WI38 (cell line): ENCODE results near the gene SEC14L2.
A peak's percentile ranks its signal among the peaks of the same experiment; 100 is the strongest.

Source experiments
- H3K4me3 ChIP-seq: 2 replicates; pipeline ENCODE4 v1.5.1; 2011; ENCODE audit warnings: low read depth, mild to moderate bottlenecking, control low read depth, low read length
- TF ChIP-seq, protein P1 (sequence below): IDR thresholded peaks from 2 replicates; pipeline ENCODE4 v1.5.1; 2012; ENCODE audit warnings: low read depth, mild to moderate bottlenecking, control low read depth, low read length

The SEC14L2 gene

DNA sequence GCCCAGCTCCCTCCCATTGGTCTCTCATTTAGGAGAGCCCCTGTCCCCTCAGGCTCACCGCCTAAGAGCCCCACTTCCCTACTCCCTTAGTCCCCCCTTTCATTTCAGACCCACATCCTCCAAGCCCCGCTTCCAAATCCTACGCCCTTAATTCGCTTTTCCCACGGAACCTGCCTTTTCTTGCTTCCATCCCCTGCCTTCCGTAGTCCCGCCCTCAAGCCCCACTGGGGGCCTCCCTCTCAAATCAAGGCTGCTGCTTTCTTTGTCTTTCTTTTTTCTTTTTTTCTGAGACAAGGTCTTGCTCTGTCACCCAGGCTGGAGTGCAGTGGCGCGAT is 39.6 kb upstream of the SEC14L2 start:
- H3K4me3 ChIP-seq: peak overlapping the region; percentile 96
- TF ChIP-seq, protein P1, sequence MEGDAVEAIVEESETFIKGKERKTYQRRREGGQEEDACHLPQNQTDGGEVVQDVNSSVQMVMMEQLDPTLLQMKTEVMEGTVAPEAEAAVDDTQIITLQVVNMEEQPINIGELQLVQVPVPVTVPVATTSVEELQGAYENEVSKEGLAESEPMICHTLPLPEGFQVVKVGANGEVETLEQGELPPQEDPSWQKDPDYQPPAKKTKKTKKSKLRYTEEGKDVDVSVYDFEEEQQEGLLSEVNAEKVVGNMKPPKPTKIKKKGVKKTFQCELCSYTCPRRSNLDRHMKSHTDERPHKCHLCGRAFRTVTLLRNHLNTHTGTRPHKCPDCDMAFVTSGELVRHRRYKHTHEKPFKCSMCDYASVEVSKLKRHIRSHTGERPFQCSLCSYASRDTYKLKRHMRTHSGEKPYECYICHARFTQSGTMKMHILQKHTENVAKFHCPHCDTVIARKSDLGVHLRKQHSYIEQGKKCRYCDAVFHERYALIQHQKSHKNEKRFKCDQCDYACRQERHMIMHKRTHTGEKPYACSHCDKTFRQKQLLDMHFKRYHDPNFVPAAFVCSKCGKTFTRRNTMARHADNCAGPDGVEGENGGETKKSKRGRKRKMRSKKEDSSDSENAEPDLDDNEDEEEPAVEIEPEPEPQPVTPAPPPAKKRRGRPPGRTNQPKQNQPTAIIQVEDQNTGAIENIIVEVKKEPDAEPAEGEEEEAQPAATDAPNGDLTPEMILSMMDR: no peak

DNA sequence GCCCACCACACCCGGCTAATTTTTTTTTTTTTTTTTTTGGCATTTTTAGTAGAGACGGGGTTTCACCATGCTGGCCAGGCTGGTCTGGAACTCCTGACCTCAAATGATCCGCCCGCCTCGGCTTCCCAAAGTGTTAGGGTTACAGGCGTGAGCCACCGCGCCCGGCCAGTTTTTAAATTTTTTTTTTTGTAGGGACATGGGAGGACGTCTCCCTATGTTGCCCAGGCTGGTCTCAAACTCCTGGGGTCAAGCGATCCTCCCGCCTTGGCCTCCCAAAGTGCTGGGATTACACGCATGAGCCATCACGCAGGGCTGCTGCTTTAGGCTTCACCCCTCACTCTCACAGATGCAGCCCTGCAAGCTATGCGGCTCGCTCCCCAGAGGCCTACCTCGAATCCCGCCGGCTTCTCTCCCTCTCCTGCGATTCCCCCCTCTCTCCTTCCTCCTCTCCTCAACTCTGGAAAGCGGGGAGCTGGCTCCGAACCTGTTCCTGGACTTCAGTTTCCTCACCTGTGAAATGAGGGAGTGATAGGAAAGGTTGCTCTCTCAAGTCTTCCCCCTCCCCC is 39.1 kb upstream of the SEC14L2 start:
- TF ChIP-seq, protein P1: no peak
- H3K4me3 ChIP-seq: peak overlapping the region; percentile 96; the same call in 1 of the 2 replicates

DNA sequence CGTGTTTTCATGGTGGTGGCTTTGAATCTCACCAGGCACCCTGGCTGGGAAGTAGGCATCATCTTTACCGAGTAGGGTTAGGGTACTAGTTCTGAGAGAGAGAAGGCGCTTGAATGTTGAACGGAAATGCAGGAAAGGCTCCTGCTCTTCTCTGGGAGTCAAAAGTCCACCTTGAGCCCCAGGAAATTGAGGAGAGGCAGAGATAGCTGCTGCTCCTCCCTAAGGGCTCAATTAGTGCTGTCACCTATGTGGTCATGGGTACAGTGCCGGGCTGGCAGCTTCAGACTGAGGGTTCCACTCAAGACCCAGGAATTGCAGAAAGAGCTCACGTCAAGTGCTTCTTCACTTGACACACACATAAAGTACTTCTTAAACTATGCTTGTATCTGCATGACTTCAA is 38.3 kb upstream of the SEC14L2 start:
- H3K4me3 ChIP-seq: no peak overlapping the region
- TF ChIP-seq, protein P1: no peak

DNA sequence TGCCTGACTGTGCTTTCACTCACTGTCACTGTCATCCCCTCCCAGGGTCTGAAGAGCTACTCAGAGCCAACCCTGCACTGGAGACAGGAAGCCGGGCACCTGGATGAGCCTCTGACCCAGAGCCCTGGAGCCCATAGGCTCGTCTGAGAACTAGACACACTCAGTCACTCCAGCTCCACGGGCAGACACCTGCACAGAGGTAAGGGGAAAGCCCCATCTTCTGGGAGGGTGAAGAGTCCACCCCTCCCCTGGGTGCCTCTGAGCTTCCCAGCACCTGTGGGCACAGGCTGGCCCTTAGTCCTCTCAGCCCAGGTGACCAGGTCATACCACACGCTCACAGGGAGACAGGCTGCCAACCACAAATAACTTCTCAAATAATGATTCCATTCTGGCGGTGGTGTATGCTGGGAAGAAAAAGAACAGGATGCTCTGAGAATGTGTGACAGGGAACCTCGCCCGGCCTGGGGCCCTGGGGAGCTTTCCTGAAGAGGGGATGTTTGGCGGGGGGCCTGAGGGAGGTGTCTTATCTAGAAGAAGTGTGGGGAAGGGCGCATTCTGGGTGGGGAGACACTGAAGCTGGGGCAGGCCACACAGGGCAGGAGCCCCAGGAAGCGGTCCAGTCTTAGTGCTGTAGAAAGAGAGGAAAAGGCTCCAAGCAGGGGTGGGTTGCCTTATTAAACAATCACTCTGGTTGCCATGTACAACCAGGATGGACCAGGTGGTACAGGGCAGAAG is 34.7 kb upstream of the SEC14L2 start:
- TF ChIP-seq, protein P1: no peak
- H3K4me3 ChIP-seq: no peak overlapping the region

DNA sequence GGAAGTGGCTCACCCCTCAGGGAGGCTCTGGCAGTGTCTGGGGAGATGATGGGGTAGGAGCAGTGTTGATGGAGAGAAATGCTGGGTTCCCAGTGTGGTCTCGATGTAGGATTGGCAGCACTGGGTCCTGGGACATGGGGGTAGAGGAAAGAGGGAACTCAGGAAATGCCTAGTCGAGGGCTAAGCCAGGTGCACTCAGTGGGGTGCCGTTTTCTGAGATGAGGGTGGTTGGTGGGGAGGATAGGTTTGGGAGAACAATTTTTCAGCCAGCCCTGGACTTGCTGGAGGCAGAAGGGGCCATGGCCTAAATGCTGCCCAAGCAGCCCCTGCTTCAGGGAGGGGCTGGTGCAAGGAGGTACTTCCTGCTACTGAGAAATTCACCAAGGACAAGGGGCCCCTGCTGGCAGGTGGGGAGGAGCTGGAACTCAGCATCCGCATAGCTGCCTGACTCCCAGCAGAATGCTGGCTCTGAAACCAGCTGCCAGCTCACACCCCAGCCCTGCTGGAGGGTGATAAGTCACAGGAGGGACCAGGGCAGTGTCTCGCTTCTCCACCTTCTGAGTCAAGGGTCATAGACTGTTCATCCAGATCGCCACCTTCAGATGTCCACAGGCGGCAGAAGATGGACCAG is 34.1 kb upstream of the SEC14L2 start:
- TF ChIP-seq, protein P1: no peak
- no peak overlapping the region for H3K4me3 ChIP-seq

DNA sequence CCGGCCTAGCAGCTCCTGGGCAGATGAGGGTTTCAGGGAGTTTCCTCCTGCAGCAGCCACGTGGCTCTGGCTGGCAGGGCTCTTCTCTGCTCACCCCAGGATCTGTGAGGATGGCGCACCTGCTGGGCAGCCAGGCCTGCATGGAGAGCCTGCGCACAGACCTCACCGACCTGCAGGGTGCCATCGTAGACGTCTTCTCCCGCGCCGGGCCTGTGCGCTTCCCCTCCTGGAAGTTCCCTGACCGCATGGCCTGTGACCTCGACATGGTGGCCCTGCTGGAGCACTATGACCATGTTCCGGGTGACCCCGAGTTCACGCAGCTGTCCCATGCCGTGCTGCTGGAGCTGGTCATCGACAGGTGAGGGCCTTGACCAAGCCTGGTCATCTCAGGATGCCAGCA is 30.9 kb upstream of the SEC14L2 start:
- TF ChIP-seq, protein P1: no peak
- H3K4me3 ChIP-seq: no peak overlapping the region

DNA sequence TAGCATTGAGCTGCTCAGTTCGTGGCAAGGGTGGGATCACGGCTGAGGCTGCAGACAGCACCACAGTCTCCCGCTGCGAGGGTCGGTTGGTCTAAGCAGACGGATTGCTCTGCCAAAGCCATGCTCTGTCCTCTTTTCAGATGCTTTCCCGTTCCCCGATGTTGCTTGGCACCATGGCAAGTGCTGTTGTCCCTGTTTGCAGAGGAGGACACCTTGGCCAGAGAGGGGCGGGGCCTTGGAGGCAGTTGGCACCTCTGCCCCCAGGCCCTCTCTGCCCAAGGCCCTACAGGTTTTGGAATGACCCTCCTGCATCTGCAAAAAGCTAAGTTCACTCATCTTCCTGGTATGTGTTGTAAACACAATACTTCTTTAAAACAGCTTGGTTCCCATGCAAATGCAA is 28.4 kb upstream of the SEC14L2 start:
- no peak overlapping the region for H3K4me3 ChIP-seq
- TF ChIP-seq, protein P1: no peak
